SH-SY5Y (cell line): ENCODE data around the gene HDAC1.

Experiments used
- GATA2 ChIP-seq: IDR thresholded peaks from 2 replicates; pipeline ENCODE4 v1.6.1; 2011; ENCODE audit warnings: mild to moderate bottlenecking, low read depth, low read length
- GATA3 ChIP-seq: IDR thresholded peaks from 2 replicates; pipeline ENCODE4 v1.6.1; 2011; ENCODE audit warnings: low read depth, mild to moderate bottlenecking, low read length, moderate library complexity

DNA sequence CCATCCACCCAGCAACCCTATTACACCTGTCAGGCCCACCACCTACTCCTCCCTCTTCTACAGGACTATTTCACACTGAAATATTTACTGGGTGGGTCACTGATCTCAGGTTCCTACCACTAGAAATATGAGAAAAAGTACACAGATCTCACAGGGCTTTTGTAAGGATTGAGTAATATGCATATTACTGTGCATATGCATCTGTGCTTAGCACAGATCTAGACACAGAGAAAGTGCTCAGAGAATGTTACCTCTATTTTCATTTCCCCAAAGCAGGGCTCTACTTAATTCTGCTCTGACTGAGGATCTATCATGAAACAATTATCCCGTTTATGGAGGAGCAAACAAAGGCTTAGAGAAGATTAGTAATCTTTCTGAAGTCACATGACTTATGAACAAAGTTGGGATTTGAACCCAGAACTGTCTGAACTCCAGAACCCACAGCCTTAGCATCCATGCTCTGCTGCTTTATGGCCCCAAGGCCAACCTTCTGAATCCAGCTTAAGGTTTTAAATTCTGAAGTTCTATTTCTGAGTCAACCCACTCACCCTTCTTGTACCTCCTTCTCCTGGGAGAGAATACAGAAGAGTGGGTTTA, 82.2 kb downstream of the HDAC1 start:
- no peak for TF ChIP-seq GATA2
- TF ChIP-seq GATA3, result no peak
